ENCODE data around the gene ZNF684. TPM values are rescaled to one million over a fixed set of nuclear protein-coding genes. Genes with fewer than 3 reads are reported as not detected.
A peak's percentile ranks its signal among the peaks of the same experiment; 100 is the strongest.

ZNF684 gene
- total RNA-seq, 1 experiment from 2014 or later: 5.3 TPM

- no peaks in the 10 kb centered on the region for H3K9me2 ChIP-seq (ENCODE audit: insufficient read depth)
- H3K36me3 ChIP-seq (ENCODE audit: control insufficient read depth in 1 of 2, insufficient read depth in 2 of 2, low read length in 2 of 2): no peaks in the 10 kb centered on the region; a peak in 1 of 4 replicates
- peak overlapping the region; percentile 86 for H3K4me2 ChIP-seq (ENCODE audit: low read length)
- ChIA-PET RAD21 (ENCODE audit: low non-redundant PET in 1 of 2, low total read pairs in 2 of 2, uncharacterized antibody in 2 of 2, unreplicated experiment in 2 of 2) (no interaction called here), POLR2A (no interaction called here), CTCF (interaction anchor here (0.6 to 2.4 kb wide), 18 partner anchors 8 to 613 kb away, joined by 3 to 10 read pairs (median 3); no protein-coding TSS in a partner anchor)
- H3K4me3 ChIP-seq (replicated peaks in 1 of 2; ENCODE audit: low read depth in 1 of 2, low read length in 2 of 2): peak overlapping the region in 1 of 2 experiments; percentile 72; a peak in 3 of 4 replicates
- BruUV-seq (replicated peaks): no TSS peak
- H4K20me1 ChIP-seq (ENCODE audit: insufficient read depth): no peaks in the 10 kb centered on the region
- H3K27ac ChIP-seq (ENCODE audit: low read depth, low read length): no peak overlapping the region
- H3K79me2 ChIP-seq (ENCODE audit: insufficient read depth, low read length): no peaks in the 10 kb centered on the region
- no peaks in the 10 kb centered on the region for H3K27me3 ChIP-seq (ENCODE audit: insufficient read depth, low read length)
- H3K9ac ChIP-seq (ENCODE audit: low read length): no peak overlapping the region
- ATAC-seq (peak; percentile 49), DNase-seq (ENCODE audit: low read depth, low spot score) (peak; percentile 50)
- intact Hi-C loops (cut with micrococcal nuclease): loop anchor here (5.0 kb wide), 1 partner anchor 134 kb away; the partner anchor contains the start of gene RIMS3
- peaks cover 7 to 11% of the 10 kb centered on the region in 2 experiments; a peak in 3 of 4 replicates for H3K4me1 ChIP-seq (ENCODE audit: control insufficient read depth in 1 of 2, insufficient read depth in 2 of 2, low read length in 2 of 2)
- no peaks in the 10 kb centered on the region for H3K9me3 ChIP-seq (ENCODE audit: control insufficient read depth in 1 of 2, insufficient read depth in 1 of 2, low read depth in 1 of 2, low read length in 2 of 2)
- TF ChIP-seq RAD21 (IDR thresholded peaks at IDR 0.05; ENCODE audit: low read depth) (peak; percentile 47), POLR2A (IDR thresholded peaks at IDR 0.05; ENCODE audit: borderline replicate concordance, extremely low read depth, insufficient read depth, insufficient read length) (no peak), EZH2phosphoT487 (IDR thresholded peaks at IDR 0.05; ENCODE audit: borderline replicate concordance) (no peak)
- TF ChIP-seq, protein P1, sequence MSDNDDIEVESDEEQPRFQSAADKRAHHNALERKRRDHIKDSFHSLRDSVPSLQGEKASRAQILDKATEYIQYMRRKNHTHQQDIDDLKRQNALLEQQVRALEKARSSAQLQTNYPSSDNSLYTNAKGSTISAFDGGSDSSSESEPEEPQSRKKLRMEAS (IDR thresholded peaks at IDR 0.05): no peak
- TF ChIP-seq, protein P2, sequence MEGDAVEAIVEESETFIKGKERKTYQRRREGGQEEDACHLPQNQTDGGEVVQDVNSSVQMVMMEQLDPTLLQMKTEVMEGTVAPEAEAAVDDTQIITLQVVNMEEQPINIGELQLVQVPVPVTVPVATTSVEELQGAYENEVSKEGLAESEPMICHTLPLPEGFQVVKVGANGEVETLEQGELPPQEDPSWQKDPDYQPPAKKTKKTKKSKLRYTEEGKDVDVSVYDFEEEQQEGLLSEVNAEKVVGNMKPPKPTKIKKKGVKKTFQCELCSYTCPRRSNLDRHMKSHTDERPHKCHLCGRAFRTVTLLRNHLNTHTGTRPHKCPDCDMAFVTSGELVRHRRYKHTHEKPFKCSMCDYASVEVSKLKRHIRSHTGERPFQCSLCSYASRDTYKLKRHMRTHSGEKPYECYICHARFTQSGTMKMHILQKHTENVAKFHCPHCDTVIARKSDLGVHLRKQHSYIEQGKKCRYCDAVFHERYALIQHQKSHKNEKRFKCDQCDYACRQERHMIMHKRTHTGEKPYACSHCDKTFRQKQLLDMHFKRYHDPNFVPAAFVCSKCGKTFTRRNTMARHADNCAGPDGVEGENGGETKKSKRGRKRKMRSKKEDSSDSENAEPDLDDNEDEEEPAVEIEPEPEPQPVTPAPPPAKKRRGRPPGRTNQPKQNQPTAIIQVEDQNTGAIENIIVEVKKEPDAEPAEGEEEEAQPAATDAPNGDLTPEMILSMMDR (IDR thresholded peaks at IDR 0.05 in 2 of 3, conservative IDR thresholded peaks at IDR 0.05 in 1 of 3; ENCODE audit: borderline replicate concordance in 1 of 3, insufficient read depth in 1 of 3, low read depth in 2 of 3, low read length in 2 of 3): peak; percentile 58 to 76 (median 76); a peak in 5 of 6 replicates
- TF ChIP-seq, protein P3, sequence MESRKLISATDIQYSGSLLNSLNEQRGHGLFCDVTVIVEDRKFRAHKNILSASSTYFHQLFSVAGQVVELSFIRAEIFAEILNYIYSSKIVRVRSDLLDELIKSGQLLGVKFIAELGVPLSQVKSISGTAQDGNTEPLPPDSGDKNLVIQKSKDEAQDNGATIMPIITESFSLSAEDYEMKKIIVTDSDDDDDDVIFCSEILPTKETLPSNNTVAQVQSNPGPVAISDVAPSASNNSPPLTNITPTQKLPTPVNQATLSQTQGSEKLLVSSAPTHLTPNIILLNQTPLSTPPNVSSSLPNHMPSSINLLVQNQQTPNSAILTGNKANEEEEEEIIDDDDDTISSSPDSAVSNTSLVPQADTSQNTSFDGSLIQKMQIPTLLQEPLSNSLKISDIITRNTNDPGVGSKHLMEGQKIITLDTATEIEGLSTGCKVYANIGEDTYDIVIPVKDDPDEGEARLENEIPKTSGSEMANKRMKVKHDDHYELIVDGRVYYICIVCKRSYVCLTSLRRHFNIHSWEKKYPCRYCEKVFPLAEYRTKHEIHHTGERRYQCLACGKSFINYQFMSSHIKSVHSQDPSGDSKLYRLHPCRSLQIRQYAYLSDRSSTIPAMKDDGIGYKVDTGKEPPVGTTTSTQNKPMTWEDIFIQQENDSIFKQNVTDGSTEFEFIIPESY (IDR thresholded peaks at IDR 0.05; ENCODE audit: extremely low read depth, insufficient replicate concordance, low read length): no peak
- no peak overlapping the region for H2AFZ ChIP-seq (ENCODE audit: low read depth, low read length, poor library complexity, severe bottlenecking)
Measured at GRCh38 chr1:40532844-40533424, 1.5 kb downstream of the ZNF684 start.

All from HCT116 (cell line).